ENCODE data around the gene EPB41L4A. TPM values are rescaled to one million over a fixed set of nuclear protein-coding genes. Genes with fewer than 3 reads are reported as not detected.
"Not testable (repeated sequence)": the region's sequence is repeated elsewhere in the genome, so short reads cannot be mapped to it uniquely, and the experiment has no call there.

The EPB41L4A gene
- total and polyA plus RNA-seq, 2 donors (not counting 3 experiments of a cell fraction or from before 2014, with no cell fraction given): 6.0 to 17.9 TPM

DNA sequence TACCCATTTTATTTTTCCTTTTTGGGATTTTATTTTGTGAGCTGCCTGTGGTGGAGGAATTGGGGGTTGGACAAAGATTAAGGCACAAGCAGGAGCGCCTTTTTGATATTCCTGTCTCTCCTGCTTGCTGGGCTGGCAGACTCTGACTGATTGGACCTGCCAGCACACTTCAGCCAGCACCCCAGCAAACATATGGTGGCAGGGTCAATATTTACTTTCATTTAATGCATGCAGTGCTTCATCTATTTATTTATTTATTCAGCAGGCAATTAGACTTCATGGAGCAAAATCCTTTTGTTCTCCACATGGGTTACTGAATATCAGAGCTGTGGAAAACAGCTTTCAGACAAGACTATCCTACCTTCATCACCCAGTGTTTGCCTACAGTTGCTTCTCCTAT is 48.4 kb upstream of the EPB41L4A start:
- intact Hi-C loops (cut with micrococcal nuclease): no loop called here
- Histone ChIP-seq H3K27me3 (ENCODE audit: control insufficient read depth in 2 of 2, insufficient read depth in 2 of 2, low read length in 2 of 2) (no peaks in the 10 kb centered on the region), H3K4me3 (replicated peaks in 1 of 3; ENCODE audit: insufficient read depth in 1 of 3, low read depth in 1 of 3, low read length in 3 of 3) (no peak overlapping the region), H3K36me3 (ENCODE audit: control insufficient read depth in 2 of 2, extremely low read depth in 1 of 2, insufficient read depth in 2 of 2, low read length in 2 of 2) (no peaks in the 10 kb centered on the region), H3K9ac (replicated peaks; ENCODE audit: extremely low read depth, insufficient read depth, low read length) (no peak overlapping the region), H3K9me3 (replicated peaks; ENCODE audit: control insufficient read depth, insufficient read depth, low read length) (no peaks in the 10 kb centered on the region), H3K4me1 (ENCODE audit: control insufficient read depth, extremely low read depth, insufficient read depth, low read length) (peaks cover 8% of the 10 kb centered on the region), H3K9me1 (replicated peaks; ENCODE audit: control insufficient read depth, extremely low read depth, insufficient read depth, low read length) (no peaks in the 10 kb centered on the region), H2AFZ (ENCODE audit: low read depth, low read length) (no peak overlapping the region), H3K4me2 (ENCODE audit: insufficient read depth, low read length) (no peak overlapping the region), H4K20me1 (replicated peaks; ENCODE audit: control insufficient read depth, extremely low read depth, insufficient read depth, low read length) (no peaks in the 10 kb centered on the region), H3K27ac (ENCODE audit: insufficient read depth, low read depth, low read length) (no peak overlapping the region), H3K79me2 (ENCODE audit: control insufficient read depth, insufficient read depth, low read length) (no peaks in the 10 kb centered on the region)
- dilution Hi-C loops (cut with MboI; ENCODE audit: extremely low pct_ligation_motif_present, low sequenced_read_pairs): no loop called here
- POLR2A ChIA-PET: no interaction called here
- CTCF ChIA-PET: no interaction called here
- TF ChIP-seq MYC (IDR thresholded peaks at IDR 0.05; ENCODE audit: low read depth, low read length): no peak
- TF ChIP-seq, protein P1, sequence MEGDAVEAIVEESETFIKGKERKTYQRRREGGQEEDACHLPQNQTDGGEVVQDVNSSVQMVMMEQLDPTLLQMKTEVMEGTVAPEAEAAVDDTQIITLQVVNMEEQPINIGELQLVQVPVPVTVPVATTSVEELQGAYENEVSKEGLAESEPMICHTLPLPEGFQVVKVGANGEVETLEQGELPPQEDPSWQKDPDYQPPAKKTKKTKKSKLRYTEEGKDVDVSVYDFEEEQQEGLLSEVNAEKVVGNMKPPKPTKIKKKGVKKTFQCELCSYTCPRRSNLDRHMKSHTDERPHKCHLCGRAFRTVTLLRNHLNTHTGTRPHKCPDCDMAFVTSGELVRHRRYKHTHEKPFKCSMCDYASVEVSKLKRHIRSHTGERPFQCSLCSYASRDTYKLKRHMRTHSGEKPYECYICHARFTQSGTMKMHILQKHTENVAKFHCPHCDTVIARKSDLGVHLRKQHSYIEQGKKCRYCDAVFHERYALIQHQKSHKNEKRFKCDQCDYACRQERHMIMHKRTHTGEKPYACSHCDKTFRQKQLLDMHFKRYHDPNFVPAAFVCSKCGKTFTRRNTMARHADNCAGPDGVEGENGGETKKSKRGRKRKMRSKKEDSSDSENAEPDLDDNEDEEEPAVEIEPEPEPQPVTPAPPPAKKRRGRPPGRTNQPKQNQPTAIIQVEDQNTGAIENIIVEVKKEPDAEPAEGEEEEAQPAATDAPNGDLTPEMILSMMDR (IDR thresholded peaks at IDR 0.05; ENCODE audit: extremely low read depth in 1 of 2, insufficient read depth in 1 of 2, low read depth in 1 of 2, low read length in 2 of 2): no peak
- no peak for TF ChIP-seq FOS (IDR thresholded peaks at IDR 0.05; ENCODE audit: borderline replicate concordance, insufficient read depth, low read length)
- TF ChIP-seq POLR2AphosphoS5 (IDR thresholded peaks at IDR 0.05; ENCODE audit: insufficient read depth, low read depth, low read length): no peak
- TF ChIP-seq, protein P2, sequence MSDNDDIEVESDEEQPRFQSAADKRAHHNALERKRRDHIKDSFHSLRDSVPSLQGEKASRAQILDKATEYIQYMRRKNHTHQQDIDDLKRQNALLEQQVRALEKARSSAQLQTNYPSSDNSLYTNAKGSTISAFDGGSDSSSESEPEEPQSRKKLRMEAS (IDR thresholded peaks at IDR 0.05; ENCODE audit: insufficient read depth, insufficient read length): no peak
- no peak for TF ChIP-seq POLR2A (IDR thresholded peaks at IDR 0.05; ENCODE audit: low read depth, low read length)
- TF ChIP-seq EZH2 (IDR thresholded peaks at IDR 0.05; ENCODE audit: borderline replicate concordance, low read depth, low read length, severe bottlenecking): no peak
- TF ChIP-seq JUN (IDR thresholded peaks at IDR 0.05; ENCODE audit: borderline replicate concordance, insufficient read depth, insufficient read length, low read depth): no peak
- TF ChIP-seq GATA2 (IDR thresholded peaks at IDR 0.05; ENCODE audit: insufficient read depth, insufficient read length, low read depth, low read length): no peak
- BruUV-seq (replicated peaks): no TSS peak
- DNase-seq (ENCODE audit: low read depth, low spot score): no peak
- no peak for FAIRE-seq

GRCh38 chr5:112466261-112466660 is 47.2 kb upstream of the EPB41L4A start:
- dilution Hi-C loops (cut with MboI; ENCODE audit: extremely low pct_ligation_motif_present, low sequenced_read_pairs); POLR2A ChIA-PET; FAIRE-seq: not testable (repeated sequence)

DNA sequence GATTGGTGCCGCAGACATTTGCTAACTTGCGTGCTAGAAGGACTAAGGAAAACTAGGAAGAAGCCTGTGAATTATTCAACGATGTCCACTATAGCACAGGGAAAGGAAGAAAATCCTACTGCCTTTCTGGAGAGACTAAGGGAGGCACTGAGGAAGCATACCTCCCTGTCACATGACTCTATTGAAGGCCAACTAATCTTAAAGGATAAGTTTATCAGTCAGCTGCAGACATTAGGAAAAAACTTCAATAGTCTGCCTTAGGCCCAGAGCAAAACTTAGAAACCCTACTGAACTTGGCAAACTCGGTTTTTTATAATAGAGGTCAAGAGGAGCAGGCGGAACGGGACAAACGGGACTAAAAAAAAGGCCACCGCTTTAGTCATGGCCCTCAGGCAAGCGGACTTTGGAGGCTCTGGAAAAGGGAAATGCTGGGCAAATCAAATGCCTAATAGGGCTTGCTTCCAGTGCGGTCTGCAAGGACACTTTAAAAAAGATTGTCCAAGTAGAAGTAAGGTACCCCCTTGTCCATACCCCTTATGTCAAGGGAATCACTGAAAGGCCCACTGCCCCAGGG is 28.2 kb upstream of the EPB41L4A start:
- H3K4me3 ChIP-seq (replicated peaks in 1 of 3; ENCODE audit: insufficient read depth in 1 of 3, low read depth in 1 of 3, low read length in 3 of 3); H3K9ac ChIP-seq (replicated peaks; ENCODE audit: extremely low read depth, insufficient read depth, low read length); POLR2A ChIA-PET; H3K9me1 ChIP-seq (replicated peaks; ENCODE audit: control insufficient read depth, extremely low read depth, insufficient read depth, low read length); CTCF ChIA-PET; H3K27me3 ChIP-seq (ENCODE audit: control insufficient read depth in 2 of 2, insufficient read depth in 2 of 2, low read length in 2 of 2); H3K36me3 ChIP-seq (ENCODE audit: control insufficient read depth in 2 of 2, extremely low read depth in 1 of 2, insufficient read depth in 2 of 2, low read length in 2 of 2); H2AFZ ChIP-seq (ENCODE audit: low read depth, low read length); H3K79me2 ChIP-seq (ENCODE audit: control insufficient read depth, insufficient read depth, low read length); BruUV-seq (replicated peaks); dilution Hi-C loops (cut with MboI; ENCODE audit: extremely low pct_ligation_motif_present, low sequenced_read_pairs); FAIRE-seq; H4K20me1 ChIP-seq (replicated peaks; ENCODE audit: control insufficient read depth, extremely low read depth, insufficient read depth, low read length); H3K9me3 ChIP-seq (replicated peaks; ENCODE audit: control insufficient read depth, insufficient read depth, low read length); H3K4me1 ChIP-seq (ENCODE audit: control insufficient read depth, extremely low read depth, insufficient read depth, low read length); H3K27ac ChIP-seq (ENCODE audit: insufficient read depth, low read depth, low read length); intact Hi-C loops (cut with micrococcal nuclease); H3K4me2 ChIP-seq (ENCODE audit: insufficient read depth, low read length); DNase-seq (ENCODE audit: low read depth, low spot score): not testable (repeated sequence)

More at GRCh38 chr5:112466261-112466660, 47.2 kb upstream of the EPB41L4A start:
- H3K36me3 ChIP-seq (ENCODE audit: control insufficient read depth in 2 of 2, extremely low read depth in 1 of 2, insufficient read depth in 2 of 2, low read length in 2 of 2); H3K27me3 ChIP-seq (ENCODE audit: control insufficient read depth in 2 of 2, insufficient read depth in 2 of 2, low read length in 2 of 2); H2AFZ ChIP-seq (ENCODE audit: low read depth, low read length); intact Hi-C loops (cut with micrococcal nuclease); BruUV-seq (replicated peaks); DNase-seq (ENCODE audit: low read depth, low spot score); H3K9me1 ChIP-seq (replicated peaks; ENCODE audit: control insufficient read depth, extremely low read depth, insufficient read depth, low read length); H3K4me3 ChIP-seq (replicated peaks in 1 of 3; ENCODE audit: insufficient read depth in 1 of 3, low read depth in 1 of 3, low read length in 3 of 3); H3K79me2 ChIP-seq (ENCODE audit: control insufficient read depth, insufficient read depth, low read length); CTCF ChIA-PET; H3K9me3 ChIP-seq (replicated peaks; ENCODE audit: control insufficient read depth, insufficient read depth, low read length); H4K20me1 ChIP-seq (replicated peaks; ENCODE audit: control insufficient read depth, extremely low read depth, insufficient read depth, low read length); H3K9ac ChIP-seq (replicated peaks; ENCODE audit: extremely low read depth, insufficient read depth, low read length); H3K4me2 ChIP-seq (ENCODE audit: insufficient read depth, low read length); H3K4me1 ChIP-seq (ENCODE audit: control insufficient read depth, extremely low read depth, insufficient read depth, low read length); H3K27ac ChIP-seq (ENCODE audit: insufficient read depth, low read depth, low read length): not testable (repeated sequence)
